Activated CD4-positive, alpha-beta T cell treated with anti-CD3 and anti-CD28 coated beads, Interleukin-2, Interleukin-4, amounts not matched to agents 100 ng/mL and 50 ng/mL, durations not matched to agents 16 hours and 8 hours (primary cell): ENCODE measurements around the gene LHPP.
"Not testable (repeated sequence)": the region's sequence is repeated elsewhere in the genome, so short reads cannot be mapped to it uniquely, and the experiment has no call there.

Experiments
- DNase-seq: peaks from one replicate; pipeline ENCODE4 v3.0.0-alpha.2; 2020; ENCODE audit warnings: low spot score

The LHPP gene

GRCh38 chr10:124461642-124462347 is at the start of gene LHPP:
TSS of gene LHPP (plus strand) at chr10:124461823. CDS start at chr10:124461863, 40 bp downstream.
- peak; percentile 85 for DNase-seq

- DNase-seq, result no peak
Observed at GRCh38 chr10:124414076-124414475, 47.5 kb upstream of the LHPP start.

DNA sequence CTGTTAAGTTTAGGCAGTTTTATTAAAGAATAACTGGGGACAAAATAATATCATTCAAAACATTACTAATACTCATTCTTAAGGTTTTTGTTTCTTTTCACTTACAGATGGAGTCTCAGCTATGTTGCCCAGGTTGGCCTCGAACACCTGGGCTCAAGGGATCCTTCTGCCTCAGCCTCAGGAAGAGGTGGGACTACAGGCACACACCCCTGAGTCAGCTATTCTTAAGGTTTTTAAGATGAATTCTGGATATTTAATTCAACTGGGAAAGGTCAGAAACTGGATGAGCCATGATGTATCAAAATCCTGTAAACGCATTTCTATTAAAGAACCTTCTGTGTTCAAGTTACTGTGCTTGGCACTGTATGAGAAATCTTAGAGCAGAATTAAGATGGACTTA is 46.4 kb upstream of the LHPP start:
- DNase-seq, result no peak

GRCh38 chr10:124416733-124417132 is 44.9 kb upstream of the LHPP start:
- DNase-seq, result no peak

- peak; percentile 40 for DNase-seq
Observed at GRCh38 chr10:124417895-124418725, 43.5 kb upstream of the LHPP start.

- peak; percentile 95 for DNase-seq
Observed at GRCh38 chr10:124418726-124419501, 42.7 kb upstream of the LHPP start, which contains the start of gene OAT. TSS of gene OAT (minus strand) at chr10:124418923. CDS start at chr10:124412171, 6,752 bp downstream.

GRCh38 chr10:124419635-124420034 is 42.0 kb upstream of the LHPP start:
- DNase-seq, result no peak

- no peak for DNase-seq
Observed at GRCh38 chr10:124420254-124420653, 41.4 kb upstream of the LHPP start.

DNA sequence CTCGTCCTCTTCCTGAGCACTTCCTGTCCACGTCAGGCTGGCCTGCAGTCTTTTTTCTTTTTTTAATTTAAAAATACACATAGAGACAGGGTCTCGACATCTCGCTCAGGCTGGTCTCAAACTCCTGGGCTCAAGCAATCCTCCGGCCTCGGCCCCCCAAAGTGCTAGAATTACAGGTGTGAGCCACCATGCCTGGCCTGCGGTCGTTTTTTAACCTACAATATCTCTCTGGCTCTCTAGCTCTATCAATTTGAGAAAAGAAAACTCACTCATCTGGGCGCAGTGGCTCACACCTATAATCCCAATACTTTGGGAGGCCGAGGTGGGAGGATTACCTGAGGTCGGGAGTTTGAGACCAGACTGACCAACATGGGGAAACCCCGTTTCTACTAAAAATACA is 38.9 kb upstream of the LHPP start:
- DNase-seq, result no peak

DNA sequence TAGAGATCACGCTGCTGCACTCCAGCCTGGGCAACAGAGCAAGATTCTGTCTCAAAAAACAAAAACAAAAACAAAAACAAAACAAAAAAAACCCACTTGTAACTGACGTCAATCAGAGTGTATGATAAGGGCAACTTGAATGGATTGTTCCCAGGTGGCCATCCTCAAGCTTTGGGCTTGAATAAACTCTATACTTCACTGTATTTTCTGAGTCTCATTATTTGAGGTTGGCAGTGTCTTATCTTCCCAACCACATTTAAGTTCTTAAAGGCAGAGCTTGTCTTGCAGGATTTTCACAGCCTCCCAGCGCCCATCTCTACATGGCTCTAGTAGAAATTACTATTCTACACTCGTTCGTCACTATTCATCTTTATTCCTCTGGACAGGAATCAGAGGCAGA is 37.8 kb upstream of the LHPP start:
- no peak for DNase-seq

GRCh38 chr10:124425227-124425962 is 36.2 kb upstream of the LHPP start:
- no peak for DNase-seq

DNA sequence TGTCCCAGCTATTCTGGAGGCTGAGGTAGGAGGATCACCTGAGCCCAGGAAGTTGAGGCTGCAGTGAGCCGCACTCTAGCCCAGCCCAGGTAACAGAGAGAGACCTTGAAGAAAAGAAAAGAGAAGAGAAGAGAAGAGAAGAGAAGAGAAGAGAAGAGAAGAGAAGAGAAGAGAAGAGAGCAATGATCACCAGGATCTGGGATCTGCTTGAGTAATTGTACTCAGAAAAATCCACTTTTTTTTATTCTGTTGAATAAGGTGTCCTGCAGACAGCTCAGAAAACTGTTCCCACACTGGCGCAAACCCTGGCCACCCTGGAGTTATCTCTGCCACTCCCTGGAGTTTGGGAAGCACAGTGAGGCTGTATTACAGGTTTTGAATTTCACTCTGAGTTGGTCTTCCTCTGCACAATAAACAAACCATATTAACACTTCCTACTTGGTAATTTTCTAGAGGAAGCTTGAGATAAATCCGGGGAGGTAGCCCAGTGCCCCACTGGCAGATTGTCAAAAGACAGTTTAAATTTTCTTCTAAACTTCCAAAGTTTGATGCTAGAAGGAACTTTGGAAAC is 33.3 kb upstream of the LHPP start:
- no peak for DNase-seq

GRCh38 chr10:124429576-124429975 is 32.0 kb upstream of the LHPP start:
- no peak for DNase-seq

GRCh38 chr10:124430077-124430476 is 31.5 kb upstream of the LHPP start:
- no peak for DNase-seq

- DNase-seq, result no peak
Observed at GRCh38 chr10:124433461-124433860, 28.2 kb upstream of the LHPP start.

GRCh38 chr10:124435683-124436082 is 25.9 kb upstream of the LHPP start:
- not testable (repeated sequence) for DNase-seq

DNA sequence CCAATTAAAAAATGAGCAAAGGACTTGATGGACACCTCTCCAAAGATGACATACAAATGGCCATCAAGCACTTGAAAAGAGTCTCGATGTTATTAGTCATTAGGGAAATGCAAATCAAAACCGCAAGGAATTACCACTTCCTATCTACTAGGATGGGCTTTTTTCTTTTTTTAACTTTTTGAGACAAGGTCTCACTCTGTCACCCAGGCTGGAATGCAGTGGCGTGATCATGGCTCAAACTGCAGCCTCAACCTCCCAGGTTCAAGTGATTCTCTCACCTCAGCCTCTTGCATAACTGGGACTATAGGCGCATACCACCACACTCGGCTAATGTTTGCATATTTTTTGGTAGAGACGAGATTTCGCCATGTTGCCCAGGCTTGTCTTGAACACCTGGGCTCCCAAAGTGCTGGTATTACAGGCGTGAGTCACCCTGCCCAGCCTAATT is 25.4 kb upstream of the LHPP start:
- DNase-seq, result no peak

DNA sequence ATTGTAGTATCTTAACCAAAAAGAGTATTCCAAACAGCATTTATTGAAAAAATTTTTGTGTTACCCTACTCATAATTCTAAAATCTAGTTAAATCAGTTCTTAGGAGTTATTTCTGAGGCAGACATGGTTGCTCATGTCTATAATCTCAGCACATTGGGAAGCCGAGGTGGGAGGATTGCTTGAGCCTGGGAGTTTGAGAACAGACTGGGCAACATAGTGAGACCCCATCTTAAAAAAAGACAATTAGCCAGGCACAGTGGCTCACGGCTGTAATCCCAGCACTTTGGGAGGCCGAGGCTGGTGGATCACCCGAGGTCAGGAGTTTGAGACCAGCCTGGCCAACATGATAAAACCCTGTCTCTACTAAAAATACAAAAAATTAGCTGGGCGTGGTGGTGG is 19.9 kb upstream of the LHPP start:
- not testable (repeated sequence) for DNase-seq

DNA sequence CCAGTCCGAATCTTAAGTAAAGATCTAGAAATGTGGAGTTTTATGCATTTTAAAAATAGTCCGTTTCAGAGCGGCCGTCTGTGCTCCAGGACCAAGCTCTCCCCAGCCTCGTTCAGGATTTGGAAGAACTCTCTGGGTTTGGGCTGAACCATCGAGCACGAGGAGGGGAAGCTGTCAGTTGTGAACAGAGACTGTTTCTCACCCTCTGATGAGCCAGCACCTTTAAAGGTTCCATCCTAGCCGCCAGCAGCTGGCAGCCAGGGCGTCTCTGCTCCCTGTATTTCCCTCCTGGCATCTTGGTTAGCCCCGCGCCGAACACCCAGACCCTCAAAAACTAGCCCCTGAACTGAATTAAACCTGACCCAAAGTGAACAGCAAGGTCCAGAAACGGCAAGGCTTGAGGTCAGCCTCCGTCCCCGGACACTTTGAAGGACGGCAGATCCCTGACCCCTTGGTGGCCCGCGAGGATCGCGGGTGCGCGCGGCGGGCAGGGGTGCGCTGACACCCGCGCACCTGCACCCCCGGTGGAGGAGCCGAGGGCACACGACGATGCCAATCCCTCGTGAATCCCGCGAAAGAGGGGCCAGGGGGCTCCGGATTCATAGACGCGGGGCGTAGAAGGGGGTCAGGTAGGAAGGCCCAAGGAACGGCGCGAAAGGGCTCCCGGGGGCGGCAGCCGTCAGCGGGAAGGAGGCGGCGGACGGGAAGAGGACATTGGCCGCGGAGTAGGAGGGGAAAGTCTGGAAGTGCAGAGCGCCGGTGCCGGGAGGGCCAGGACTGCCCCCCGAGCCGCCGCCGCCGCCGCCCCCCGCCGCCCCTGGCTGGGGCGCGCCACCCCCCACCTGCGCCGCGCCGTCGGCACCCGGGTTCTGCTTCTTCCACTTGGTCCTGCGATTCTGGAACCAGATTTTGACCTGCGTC is 14.5 kb upstream of the LHPP start:
- DNase-seq, result no peak

GRCh38 chr10:124447751-124448466 is 13.7 kb upstream of the LHPP start:
- DNase-seq, result no peak
